Peyer's patch (tissue), 4 donors: ENCODE data around the gene ADGRG3. TPM values are rescaled to one million over a fixed set of nuclear protein-coding genes. Genes with fewer than 3 reads are reported as not detected.

Experiments
- DNase-seq, 3 donors: peaks; one replicate each; pipeline ENCODE4 v3.0.0-alpha.2; 2017 to 2019
- H3K27ac ChIP-seq, 4 donors: fragments of 200-600 bp; sonication (generic); one replicate each; pipeline ENCODE4 v1.5.1; 2016 to 2019
- H3K27me3 ChIP-seq, 2 donors: fragments of 200-600 bp; sonication (generic); one replicate each; pipeline ENCODE4 v1.5.1; 2019
- H3K36me3 ChIP-seq, 3 donors: fragments of 200-600 bp; sonication (generic); one replicate each; pipeline ENCODE4 v1.5.1; 2016 to 2019
- H3K4me1 ChIP-seq, 4 donors: fragments of 200-600 bp; sonication (generic); one replicate each; pipeline ENCODE4 v1.5.1; 2016 to 2019
- H3K4me3 ChIP-seq, 4 donors: fragments of 200-600 bp; sonication (generic); 1 replicate in 3 of 4; 2 replicates in 1 of 4; pipeline ENCODE4 v1.5.1; 2016 to 2019; ENCODE audit warnings: mild to moderate bottlenecking in 1 of 4
- H3K9me3 ChIP-seq, 4 donors: fragments of 200-600 bp; sonication (generic); one replicate each; pipeline ENCODE4 v1.5.1; 2016 to 2019; ENCODE audit warnings: mild to moderate bottlenecking in 1 of 4
- CTCF ChIP-seq, 6 experiments: fragments of 450-650 bp in 4 of 6; fragments of 200-600 bp in 2 of 6; sonication (generic) in 1 of 6; IDR thresholded peaks; one replicate each; pipeline ENCODE4 v1.5.1; 2017 to 2019; ENCODE audit warnings: antibody characterized with exemption in 6 of 6, mild to moderate bottlenecking in 3 of 6, moderate library complexity in 1 of 6
- POLR2A ChIP-seq, 2 donors: fragments of 450-650 bp; IDR thresholded peaks; one replicate each; pipeline ENCODE4 v1.5.1; 2017; ENCODE audit warnings: antibody characterized with exemption in 2 of 2, mild to moderate bottlenecking in 2 of 2, moderate library complexity in 2 of 2
- total RNA-seq, 4 donors: library from RNA; depleted of rRNA; stranded (reverse); fragments of >200 nt; gene quantifications; one replicate each; pipeline ENCODE4 v1.1.0, GENCODE V29; 2016

ADGRG3 gene
- total RNA-seq, 4 donors from 2014 or later: 0.47 to 4.1 (median 1.9) TPM

GRCh38 chr16:57704905-57705852 lies 37.1 kb downstream of the ADGRG3 start:
- DNase-seq: peak in 1 of 3 donors; percentile 9
- Histone ChIP-seq H3K4me1 (no peaks in the 10 kb centered on the region), H3K27ac (no peak overlapping the region), H3K36me3 (no peaks in the 10 kb centered on the region), H3K4me3 (no peak overlapping the region), H3K27me3 (no peaks in the 10 kb centered on the region), H3K9me3 (no peaks in the 10 kb centered on the region)
- TF ChIP-seq CTCF (IDR thresholded peaks at IDR 0.05): no peak
- TF ChIP-seq POLR2A (IDR thresholded peaks at IDR 0.05): no peak

- H3K4me1 ChIP-seq: no peaks in the 10 kb centered on the region
- no peak overlapping the region for H3K4me3 ChIP-seq
- H3K36me3 ChIP-seq: no peaks in the 10 kb centered on the region
- no peak for DNase-seq
- TF ChIP-seq CTCF (IDR thresholded peaks at IDR 0.05): no peak
- TF ChIP-seq POLR2A (IDR thresholded peaks at IDR 0.05): no peak
- H3K27ac ChIP-seq: no peak overlapping the region
- no peaks in the 10 kb centered on the region for H3K9me3 ChIP-seq
- no peaks in the 10 kb centered on the region for H3K27me3 ChIP-seq
Measured at GRCh38 chr16:57706717-57707116, 38.6 kb downstream of the ADGRG3 start.

- TF ChIP-seq CTCF (IDR thresholded peaks at IDR 0.05) (no peak), POLR2A (IDR thresholded peaks at IDR 0.05) (no peak)
- no peaks in the 10 kb centered on the region for H3K9me3 ChIP-seq
- peak in 1 of 3 donors; percentile 21 for DNase-seq
Measured at GRCh38 chr16:57707331-57707730, 39.2 kb downstream of the ADGRG3 start.

GRCh38 chr16:57708168-57708567 lies 40.1 kb downstream of the ADGRG3 start:
- no peak for TF ChIP-seq CTCF (IDR thresholded peaks at IDR 0.05)
- TF ChIP-seq POLR2A (IDR thresholded peaks at IDR 0.05): no peak

More at GRCh38 chr16:57707331-57707730, 39.2 kb downstream of the ADGRG3 start:
- Histone ChIP-seq H3K27ac (no peak overlapping the region), H3K36me3 (no peaks in the 10 kb centered on the region), H3K4me1 (no peaks in the 10 kb centered on the region), H3K4me3 (no peak overlapping the region), H3K27me3 (no peaks in the 10 kb centered on the region)

GRCh38 chr16:57709663-57710062 lies 41.6 kb downstream of the ADGRG3 start:
- DNase-seq: peak in 1 of 3 donors; percentile 9
- Histone ChIP-seq H3K27me3 (no peaks in the 10 kb centered on the region), H3K4me3 (no peak overlapping the region), H3K4me1 (no peaks in the 10 kb centered on the region), H3K9me3 (no peaks in the 10 kb centered on the region), H3K36me3 (no peaks in the 10 kb centered on the region), H3K27ac (no peak overlapping the region)
- TF ChIP-seq POLR2A (IDR thresholded peaks at IDR 0.05): no peak
- no peak for TF ChIP-seq CTCF (IDR thresholded peaks at IDR 0.05)

More at GRCh38 chr16:57708168-57708567, 40.1 kb downstream of the ADGRG3 start:
- H3K4me1 ChIP-seq: no peaks in the 10 kb centered on the region
- no peaks in the 10 kb centered on the region for H3K9me3 ChIP-seq
- no peak overlapping the region for H3K27ac ChIP-seq
- peak in 1 of 3 donors; percentile 2 for DNase-seq
- no peaks in the 10 kb centered on the region for H3K36me3 ChIP-seq
- no peak overlapping the region for H3K4me3 ChIP-seq
- no peaks in the 10 kb centered on the region for H3K27me3 ChIP-seq
